Measurements from ENCODE around the gene RNF121.

Gene RNF121

DNA sequence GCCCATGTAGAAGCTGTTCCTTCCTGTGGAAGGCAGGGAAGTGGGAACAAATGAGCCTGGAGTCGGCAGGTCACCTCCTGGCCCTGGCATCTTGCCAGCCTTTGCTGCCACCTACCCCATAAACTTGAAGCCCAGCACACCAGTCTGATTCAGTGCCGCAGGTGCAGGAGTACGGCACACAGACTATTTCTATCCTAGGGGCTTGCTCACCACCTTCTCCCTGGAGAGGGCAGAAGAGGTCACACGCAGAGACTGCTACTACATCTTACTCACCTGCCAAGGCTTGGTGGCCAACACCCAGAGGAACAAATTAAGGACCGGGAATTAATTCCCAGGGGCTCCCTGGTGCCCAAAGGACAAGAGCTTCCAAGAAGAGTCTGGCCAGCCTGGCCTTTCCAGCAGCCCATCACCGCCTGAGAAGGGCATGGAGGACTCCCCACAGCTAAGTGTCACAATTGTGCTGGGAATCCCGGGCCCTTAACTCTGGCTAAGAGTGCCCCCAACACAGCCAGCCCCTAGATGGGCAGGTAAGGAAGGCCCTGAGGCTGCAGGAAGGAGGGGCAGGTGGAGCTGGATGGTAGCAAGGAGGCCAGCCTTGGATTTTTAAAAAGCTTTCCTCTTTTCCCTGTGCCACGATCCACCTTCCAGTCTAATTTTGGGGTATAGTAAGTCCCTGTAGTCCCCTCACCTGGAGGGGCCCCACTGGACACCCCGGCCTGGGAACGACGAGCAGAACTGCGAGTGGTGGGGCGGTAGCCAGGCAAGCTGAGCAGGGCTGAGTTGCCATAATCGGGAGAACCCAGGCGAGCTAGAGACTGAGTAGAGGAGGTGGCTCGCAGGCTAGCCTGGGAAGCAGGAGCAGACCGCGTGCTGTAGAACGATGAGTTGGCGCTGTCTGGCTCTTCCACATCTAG lies 76.8 kb downstream of the RNF121 start:
- DNase-seq (ENCODE audit: low read depth in 3 of 3): no peak

DNA sequence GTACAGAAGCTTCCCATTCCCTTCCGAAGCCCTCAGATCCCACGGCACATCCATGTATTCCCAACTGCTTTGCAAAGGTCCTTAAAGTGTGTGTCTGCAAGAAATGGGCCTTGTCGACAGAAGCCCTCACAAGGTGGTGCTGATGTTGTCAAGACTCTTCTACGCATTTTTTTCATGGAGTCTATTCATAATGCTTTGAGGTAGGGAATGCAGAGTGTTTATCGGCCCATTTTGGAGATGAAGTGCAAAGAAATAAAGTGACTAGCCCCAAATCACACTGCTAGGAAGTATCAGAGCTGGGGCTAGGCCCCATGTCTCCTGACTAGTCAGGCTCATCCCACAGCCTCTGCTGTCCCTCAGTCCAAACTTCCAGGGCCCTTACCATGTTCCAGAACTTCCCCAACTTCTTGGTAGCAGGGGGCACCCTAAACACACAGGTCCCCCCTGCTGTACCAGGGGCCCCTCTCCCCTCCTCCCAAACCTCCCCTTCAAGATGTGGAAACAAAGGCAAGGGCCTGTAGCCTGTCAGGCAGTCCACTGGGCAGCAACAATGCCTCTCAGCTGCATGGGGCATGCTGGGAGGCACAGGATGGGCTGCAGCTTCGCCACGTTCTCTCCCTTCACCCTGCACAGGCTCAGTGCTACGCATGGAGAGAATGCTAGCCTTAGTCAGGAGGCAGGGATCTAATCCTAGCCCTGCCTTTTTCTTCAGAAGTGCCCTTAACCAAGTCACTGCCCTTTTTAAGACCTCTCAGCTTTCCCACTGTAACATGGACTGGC lies 77.7 kb downstream of the RNF121 start:
- no peak for DNase-seq (ENCODE audit: low read depth in 3 of 3)

DNA sequence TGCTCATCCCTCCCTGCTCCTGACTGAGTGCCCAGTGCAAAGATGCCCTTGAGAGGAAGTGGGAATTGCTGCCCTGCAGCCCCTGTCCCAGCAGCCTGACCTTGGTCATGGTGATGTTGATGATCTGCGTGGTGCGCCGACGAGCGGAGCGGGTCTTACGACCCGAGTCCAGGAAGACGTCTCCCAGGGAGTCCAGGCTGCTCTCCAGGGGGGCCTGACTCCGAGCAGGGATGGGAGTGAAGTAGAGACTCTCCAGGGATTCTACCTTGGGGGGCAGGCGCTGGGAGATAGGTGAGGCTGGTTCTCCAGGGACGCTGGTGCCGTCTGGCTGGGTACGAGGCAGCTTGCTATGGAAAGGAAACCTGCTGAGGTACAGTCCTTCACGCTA lies 78.2 kb downstream of the RNF121 start:
- DNase-seq (ENCODE audit: low read depth in 3 of 3): no peak

- DNase-seq (ENCODE audit: low read depth in 3 of 3): no peak
These were observed 78.7 kb downstream of the RNF121 start for GRCh38 chr11:72007587-72007986.

- no peak for DNase-seq (ENCODE audit: low read depth in 3 of 3)
These were observed 79.9 kb downstream of the RNF121 start for GRCh38 chr11:72008728-72009127.

GRCh38 chr11:72009156-72009555 lies 80.3 kb downstream of the RNF121 start:
- DNase-seq (ENCODE audit: low read depth in 3 of 3): no peak

DNA sequence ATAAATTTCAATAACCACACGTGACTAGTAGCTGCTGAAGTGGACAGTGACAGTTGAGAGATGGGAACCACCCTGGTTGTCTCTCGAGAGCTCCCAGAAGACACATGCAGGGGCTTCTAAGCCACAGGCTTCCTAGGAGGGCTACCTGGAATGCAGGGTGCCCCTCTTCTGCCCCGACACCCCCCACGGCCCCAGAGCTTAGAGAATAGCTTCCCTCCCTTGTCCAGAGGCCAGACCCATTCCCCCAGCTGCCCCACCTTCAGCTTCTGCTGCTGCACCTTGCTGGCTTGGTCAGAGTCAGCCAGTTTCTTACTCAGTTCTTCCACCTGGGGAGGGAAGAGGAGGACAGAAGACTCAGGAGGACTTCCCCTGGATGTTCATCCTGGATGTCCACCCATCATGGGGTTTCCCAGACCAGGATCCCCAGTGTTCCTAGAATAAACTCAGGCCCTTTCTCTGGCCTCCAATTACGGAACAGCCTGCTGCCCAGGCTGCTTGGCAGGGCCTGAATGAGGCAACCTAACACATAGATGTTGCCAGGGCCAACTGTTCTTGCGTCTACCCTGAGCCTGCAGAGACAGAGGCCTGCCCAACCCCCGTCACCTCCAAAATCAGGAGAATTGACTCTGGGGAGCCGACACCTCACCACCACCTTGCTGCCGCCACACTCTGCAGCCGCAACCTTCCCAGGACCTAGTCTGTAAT lies 81.8 kb downstream of the RNF121 start:
- no peak for DNase-seq (ENCODE audit: low read depth in 3 of 3)

DNA sequence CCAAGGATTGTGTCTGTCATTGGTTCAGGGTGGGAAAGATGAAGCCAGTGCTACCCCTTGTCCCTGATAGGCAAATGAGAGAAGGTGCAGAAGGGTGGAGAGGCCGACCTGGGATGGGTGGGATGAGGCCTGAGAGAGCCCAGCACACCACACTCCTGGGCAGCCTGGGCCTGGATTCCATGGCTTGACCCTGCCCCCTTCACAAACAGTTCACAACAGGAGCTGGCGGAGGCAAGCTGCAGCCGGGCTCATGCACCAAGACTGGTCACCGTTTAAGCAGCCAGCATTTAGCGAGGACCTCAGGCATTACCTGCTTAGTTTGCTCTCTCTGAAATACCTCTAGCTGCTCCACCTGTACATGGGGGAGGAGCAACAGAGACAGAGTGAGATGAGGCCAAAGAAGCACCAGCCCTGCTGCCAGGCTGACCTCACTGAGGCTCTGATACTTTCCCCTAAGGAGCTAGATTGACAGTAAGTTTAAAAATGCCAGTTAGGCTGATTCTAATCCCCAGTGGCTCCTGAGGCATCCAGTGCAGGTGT lies 83.3 kb downstream of the RNF121 start:
- DNase-seq (ENCODE audit: low read depth in 3 of 3): no peak

- DNase-seq (ENCODE audit: low read depth in 3 of 3): no peak
These were observed 84.3 kb downstream of the RNF121 start for GRCh38 chr11:72012897-72013721.

GRCh38 chr11:72013765-72014711 lies 85.2 kb downstream of the RNF121 start:
- no peak for DNase-seq (ENCODE audit: low read depth in 3 of 3)

- no peak for DNase-seq (ENCODE audit: low read depth in 3 of 3)
These were observed 86.0 kb downstream of the RNF121 start for GRCh38 chr11:72014761-72015320.

DNA sequence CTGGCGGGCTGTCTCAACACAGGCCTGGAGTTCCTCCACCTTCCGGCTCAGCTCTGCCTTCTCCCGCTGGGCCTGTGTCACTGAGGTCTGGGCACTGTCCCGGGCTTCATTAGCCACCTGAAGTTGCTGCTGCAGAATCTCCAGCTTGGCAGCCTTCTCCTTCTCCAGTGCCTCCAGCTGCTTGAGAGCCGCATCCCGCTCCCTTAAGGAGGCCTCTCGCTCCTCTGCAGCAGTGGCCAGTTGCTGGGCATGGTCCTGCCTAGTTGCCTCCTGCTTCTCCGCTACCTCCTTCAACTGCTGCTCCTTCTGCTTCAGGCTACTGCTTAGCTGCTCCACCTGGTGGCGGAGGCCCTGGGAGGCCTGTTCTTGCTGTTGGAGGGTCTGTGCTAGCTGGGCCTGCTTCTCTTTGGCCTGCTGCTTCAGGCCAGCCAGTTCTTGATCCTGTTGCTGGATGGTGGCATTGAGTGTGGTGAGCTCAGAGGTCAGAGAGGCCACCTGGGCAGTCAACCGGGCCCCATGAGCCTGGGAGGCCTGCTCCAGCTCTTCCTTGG lies 86.7 kb downstream of the RNF121 start:
- DNase-seq (ENCODE audit: low read depth in 3 of 3): no peak

DNA sequence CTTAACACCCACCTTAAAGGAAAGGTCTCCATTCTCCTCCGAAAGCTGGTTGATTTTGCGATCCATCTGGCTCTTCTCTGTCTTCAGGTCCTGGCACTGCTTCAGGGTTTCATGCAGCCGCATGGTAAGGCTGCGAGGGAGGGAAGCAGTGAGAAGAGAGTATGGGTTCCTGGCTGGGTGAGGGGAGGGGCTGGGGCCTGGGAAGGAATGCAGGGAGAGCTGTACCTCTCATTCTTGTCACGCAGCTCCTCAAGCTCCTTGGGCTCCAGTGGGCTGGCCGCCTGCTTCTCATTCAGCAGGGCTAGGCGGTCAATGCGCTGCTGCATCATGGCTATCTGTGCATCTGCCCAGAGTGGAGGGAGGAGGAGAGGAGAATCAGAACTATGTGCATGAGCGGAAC lies 89.3 kb downstream of the RNF121 start:
- DNase-seq (ENCODE audit: low read depth in 3 of 3): no peak

DNA sequence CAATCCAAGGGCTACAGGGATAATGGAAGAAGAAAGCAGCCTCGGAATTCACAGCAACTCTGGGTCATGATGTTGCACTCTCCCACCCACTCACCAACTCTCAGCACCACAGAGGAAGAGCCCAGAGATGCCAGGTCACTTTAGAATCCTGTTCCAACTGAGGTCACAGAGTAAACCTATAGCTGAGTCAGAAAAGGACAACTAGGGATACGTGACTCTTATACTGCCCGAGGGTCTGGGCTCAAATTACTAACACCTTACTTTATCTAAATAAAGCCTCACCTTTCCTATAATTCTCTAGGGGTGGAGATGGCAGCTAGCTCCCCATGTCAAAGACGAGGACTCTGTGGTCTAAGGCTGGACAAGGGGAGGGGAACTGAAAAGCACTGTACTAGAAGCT lies 94.5 kb downstream of the RNF121 start:
- DNase-seq (ENCODE audit: low read depth in 3 of 3): no peak

DNA sequence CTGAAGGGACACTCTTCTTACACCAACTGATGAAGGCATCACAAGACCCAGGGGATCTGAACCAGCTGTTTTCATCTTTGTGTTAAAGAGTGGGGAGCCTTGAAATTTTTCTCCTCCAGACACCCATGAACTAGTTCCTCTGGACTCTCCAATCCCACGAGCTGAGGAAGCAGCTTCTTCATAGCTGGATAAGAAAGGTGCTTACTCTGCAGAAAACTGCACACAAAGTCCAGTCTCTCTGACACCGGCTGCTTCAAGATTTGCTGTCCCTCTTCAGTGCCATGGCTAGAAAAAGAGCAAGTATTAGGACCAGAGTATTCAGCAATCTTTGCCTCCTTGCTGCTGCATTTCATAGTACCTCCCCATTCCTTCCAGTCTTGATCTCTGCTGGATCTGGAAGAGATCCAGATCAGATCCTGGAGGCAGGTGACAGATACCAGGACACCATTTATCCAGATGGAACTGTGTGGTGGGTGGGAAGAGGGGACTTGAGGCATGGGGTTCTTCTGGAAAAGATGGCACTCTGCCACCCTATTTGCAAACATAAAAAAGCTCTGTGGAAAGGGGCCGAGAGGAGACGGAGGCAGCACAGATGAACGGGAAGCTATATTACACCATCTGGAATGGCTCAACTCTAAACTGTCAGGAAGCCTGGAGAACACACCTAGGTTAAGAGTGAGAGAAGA lies 95.4 kb downstream of the RNF121 start:
- no peak for DNase-seq (ENCODE audit: low read depth in 3 of 3)

DNA sequence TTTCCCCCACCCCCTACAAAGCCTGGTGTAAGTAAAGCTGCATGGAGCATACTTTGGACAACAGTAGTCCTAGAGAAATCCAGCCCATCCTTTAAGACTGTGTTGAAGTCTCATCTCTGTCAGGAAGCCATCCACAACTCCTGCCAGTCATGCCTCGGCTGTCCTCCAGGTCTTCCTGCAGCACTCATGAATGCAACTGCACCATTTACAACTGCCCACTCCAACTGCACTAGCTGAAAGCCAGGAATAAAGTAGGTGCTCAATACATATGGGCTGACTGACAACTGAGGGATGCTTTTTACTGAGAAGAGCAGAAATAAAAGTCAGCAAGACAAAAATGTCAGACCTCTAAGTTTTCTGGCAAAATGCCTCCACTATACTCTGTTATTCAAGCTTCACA lies 97.2 kb downstream of the RNF121 start:
- no peak for DNase-seq (ENCODE audit: low read depth in 3 of 3)

DNA sequence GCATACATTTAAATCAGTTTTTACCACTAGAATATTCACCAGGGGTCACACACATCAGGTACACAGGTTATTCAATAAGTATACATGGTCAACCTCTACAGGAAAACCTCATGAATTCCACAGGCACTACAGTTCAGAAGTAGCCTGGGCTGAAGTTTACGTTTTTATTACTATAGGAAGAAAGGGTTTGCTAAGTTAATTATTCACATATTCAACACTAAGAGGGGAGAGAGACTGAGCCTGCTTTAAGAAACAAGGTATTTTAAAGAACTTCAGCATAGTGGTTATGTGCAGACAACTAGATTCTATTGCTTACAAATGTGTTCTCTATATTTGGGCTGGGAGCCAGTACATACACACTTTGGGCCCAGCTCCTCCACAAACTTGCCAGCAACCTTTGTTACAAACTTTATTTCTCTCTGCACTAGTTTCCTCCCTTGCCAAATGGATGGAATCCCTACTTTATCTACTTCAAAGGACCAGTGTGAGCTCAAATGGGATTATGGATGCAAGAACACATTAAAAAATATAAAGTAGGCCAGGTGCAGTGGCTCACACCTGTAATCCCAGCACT lies 101.7 kb downstream of the RNF121 start:
- no peak for DNase-seq (ENCODE audit: low read depth in 3 of 3)

- DNase-seq (ENCODE audit: low read depth in 3 of 3): no peak
These were observed 107.8 kb downstream of the RNF121 start for GRCh38 chr11:72036687-72037086.

Data from stimulated activated CD4-positive, alpha-beta T cell treated with anti-CD3 and anti-CD28 coated beads, TNF-alpha, amount 100 ng/mL, for 24 hours (primary cell).